Tibial nerve (tissue), 4 donors: ENCODE data around the gene SRSF4. TPM values are rescaled to one million over a fixed set of nuclear protein-coding genes. Genes with fewer than 3 reads are reported as not detected.
A peak's percentile ranks its signal among the peaks of the same experiment; 100 is the strongest.

Experiments
- DNase-seq, 2 donors: peaks; one replicate each; pipeline ENCODE4 v3.0.0-alpha.2; 2019; ENCODE audit warnings: low spot score in 2 of 2
- H3K27ac ChIP-seq, 4 donors: fragments of 200-600 bp; sonication (generic) in 3 of 4; one replicate each; pipeline ENCODE4 v1.5.1; 2017 to 2019; ENCODE audit warnings: mild to moderate bottlenecking in 1 of 4
- H3K27me3 ChIP-seq, 2 donors: fragments of 200-600 bp; sonication (generic) in 1 of 2; one replicate each; pipeline versions ENCODE4 v1.5.1 to v1.6.0; 2017 to 2019
- H3K36me3 ChIP-seq, 3 donors: fragments of 200-600 bp; sonication (generic); one replicate each; pipeline ENCODE4 v1.5.1; 2018 to 2019
- H3K4me1 ChIP-seq, 4 donors: fragments of 200-600 bp; sonication (generic) in 3 of 4; one replicate each; pipeline ENCODE4 v1.5.1; 2017 to 2019
- H3K4me3 ChIP-seq, 4 donors: fragments of 200-600 bp; sonication (generic) in 3 of 4; one replicate each; pipeline ENCODE4 v1.5.1; 2017 to 2019; ENCODE audit warnings: mild to moderate bottlenecking in 1 of 4, moderate library complexity in 1 of 4
- H3K9me3 ChIP-seq, 4 donors: fragments of 200-600 bp; sonication (generic) in 3 of 4; one replicate each; pipeline ENCODE4 v1.5.1; 2017 to 2019
- EP300 ChIP-seq, 2 donors: sonication (generic); formaldehyde crosslinking; IDR thresholded peaks; one replicate each; pipeline ENCODE4 v1.6.1; 2017; ENCODE audit warnings: antibody characterized with exemption in 2 of 2, mild to moderate bottlenecking in 1 of 2
- POLR2A ChIP-seq, 2 donors: fragments of 450-650 bp; IDR thresholded peaks; one replicate each; pipeline ENCODE4 v1.6.1; 2017; ENCODE audit warnings: antibody characterized with exemption in 2 of 2, mild to moderate bottlenecking in 2 of 2, moderate library complexity in 2 of 2
- WGBS, 2 donors: methylation state at CpG; one replicate each; pipeline ENCODE4 v1.1.5; 2018; 5-methylcytosine and 5-hydroxymethylcytosine counted together
- total RNA-seq, 4 donors: library from RNA; depleted of rRNA; stranded (reverse); fragments of >200 nt; gene quantifications; one replicate each; pipeline ENCODE4 v1.1.0, GENCODE V29; 2016
- TF ChIP-seq, protein P1 (sequence below), 5 experiments: fragments of 200-600 bp in 3 of 5; fragments of 450-650 bp in 2 of 5; sonication (generic) in 3 of 5; IDR thresholded peaks; one replicate each; pipeline ENCODE4 v1.5.1; 2016 to 2019; ENCODE audit warnings: antibody characterized with exemption in 5 of 5, mild to moderate bottlenecking in 3 of 5, moderate library complexity in 2 of 5

SRSF4 gene
- total RNA-seq, 4 donors from 2014 or later, result 63.4 to 75.9 (median 69.1) TPM

DNA sequence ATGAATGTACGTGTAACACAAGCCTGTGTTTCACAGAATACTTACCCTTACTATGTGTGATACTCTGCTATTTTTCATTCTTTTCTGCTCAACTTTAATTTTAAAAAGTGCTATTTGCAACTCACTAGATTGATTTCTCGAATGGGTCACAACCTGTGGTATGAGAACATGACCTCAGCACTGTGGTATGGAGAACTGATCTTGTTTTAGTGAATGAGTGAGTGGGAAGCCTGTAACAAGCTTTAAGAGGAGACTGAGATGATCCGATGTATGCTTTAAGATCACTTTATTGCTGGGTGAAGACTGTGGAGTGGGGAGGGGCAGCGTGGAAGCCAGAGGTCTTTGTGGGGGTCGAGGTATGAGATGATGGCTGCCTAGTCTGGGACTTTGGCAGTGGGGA, 27.5 kb upstream of the SRSF4 start:
- Histone ChIP-seq H3K36me3 (peaks cover 0 to 86% (median 0%) of the 10 kb centered on the region in 3 donors), H3K9me3 (no peaks in the 10 kb centered on the region), H3K27me3 (no peaks in the 10 kb centered on the region), H3K4me3 (no peak overlapping the region), H3K27ac (no peak overlapping the region), H3K4me1 (no peaks in the 10 kb centered on the region)
- no peak for DNase-seq
- WGBS, 2 donors, result 62 to 67% methylated on average over 5 of the region's 5 CpGs
- TF ChIP-seq POLR2A (IDR thresholded peaks at IDR 0.05) (no peak), EP300 (IDR thresholded peaks at IDR 0.05) (no peak)
- TF ChIP-seq, protein P1, sequence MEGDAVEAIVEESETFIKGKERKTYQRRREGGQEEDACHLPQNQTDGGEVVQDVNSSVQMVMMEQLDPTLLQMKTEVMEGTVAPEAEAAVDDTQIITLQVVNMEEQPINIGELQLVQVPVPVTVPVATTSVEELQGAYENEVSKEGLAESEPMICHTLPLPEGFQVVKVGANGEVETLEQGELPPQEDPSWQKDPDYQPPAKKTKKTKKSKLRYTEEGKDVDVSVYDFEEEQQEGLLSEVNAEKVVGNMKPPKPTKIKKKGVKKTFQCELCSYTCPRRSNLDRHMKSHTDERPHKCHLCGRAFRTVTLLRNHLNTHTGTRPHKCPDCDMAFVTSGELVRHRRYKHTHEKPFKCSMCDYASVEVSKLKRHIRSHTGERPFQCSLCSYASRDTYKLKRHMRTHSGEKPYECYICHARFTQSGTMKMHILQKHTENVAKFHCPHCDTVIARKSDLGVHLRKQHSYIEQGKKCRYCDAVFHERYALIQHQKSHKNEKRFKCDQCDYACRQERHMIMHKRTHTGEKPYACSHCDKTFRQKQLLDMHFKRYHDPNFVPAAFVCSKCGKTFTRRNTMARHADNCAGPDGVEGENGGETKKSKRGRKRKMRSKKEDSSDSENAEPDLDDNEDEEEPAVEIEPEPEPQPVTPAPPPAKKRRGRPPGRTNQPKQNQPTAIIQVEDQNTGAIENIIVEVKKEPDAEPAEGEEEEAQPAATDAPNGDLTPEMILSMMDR (IDR thresholded peaks at IDR 0.05), result no peak

DNA sequence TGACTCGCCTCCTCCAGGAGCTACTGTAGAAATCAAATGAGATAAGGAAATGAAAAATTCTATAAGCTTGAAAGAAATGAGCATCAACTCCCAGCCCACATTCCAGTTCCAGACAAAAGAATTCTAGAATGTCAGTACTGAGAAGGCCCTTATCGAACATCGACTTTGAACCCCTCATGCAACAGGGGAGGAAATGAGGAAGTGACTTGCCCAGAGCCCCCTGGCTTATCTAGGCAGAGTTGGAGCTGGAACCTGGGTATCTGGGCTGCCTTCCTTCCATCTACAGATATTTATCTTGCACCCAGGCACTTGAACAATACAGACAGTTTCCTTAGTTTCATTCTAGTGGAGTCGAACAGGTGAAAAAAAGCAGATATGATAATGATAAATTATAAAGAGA, 26.7 kb upstream of the SRSF4 start:
- H3K4me1 ChIP-seq, result no peaks in the 10 kb centered on the region
- 68 to 71% methylated on average over 4 of the region's 4 CpGs for WGBS, 2 donors
- no peak overlapping the region for H3K4me3 ChIP-seq
- TF ChIP-seq POLR2A (IDR thresholded peaks at IDR 0.05) (no peak), EP300 (IDR thresholded peaks at IDR 0.05) (no peak)
- TF ChIP-seq, protein P1 (IDR thresholded peaks at IDR 0.05), result no peak
- H3K9me3 ChIP-seq, result no peaks in the 10 kb centered on the region
- H3K36me3 ChIP-seq, result peaks cover 0 to 86% (median 0%) of the 10 kb centered on the region in 3 donors
- DNase-seq, result no peak
- H3K27ac ChIP-seq, result no peak overlapping the region
- H3K27me3 ChIP-seq, result no peaks in the 10 kb centered on the region

DNA sequence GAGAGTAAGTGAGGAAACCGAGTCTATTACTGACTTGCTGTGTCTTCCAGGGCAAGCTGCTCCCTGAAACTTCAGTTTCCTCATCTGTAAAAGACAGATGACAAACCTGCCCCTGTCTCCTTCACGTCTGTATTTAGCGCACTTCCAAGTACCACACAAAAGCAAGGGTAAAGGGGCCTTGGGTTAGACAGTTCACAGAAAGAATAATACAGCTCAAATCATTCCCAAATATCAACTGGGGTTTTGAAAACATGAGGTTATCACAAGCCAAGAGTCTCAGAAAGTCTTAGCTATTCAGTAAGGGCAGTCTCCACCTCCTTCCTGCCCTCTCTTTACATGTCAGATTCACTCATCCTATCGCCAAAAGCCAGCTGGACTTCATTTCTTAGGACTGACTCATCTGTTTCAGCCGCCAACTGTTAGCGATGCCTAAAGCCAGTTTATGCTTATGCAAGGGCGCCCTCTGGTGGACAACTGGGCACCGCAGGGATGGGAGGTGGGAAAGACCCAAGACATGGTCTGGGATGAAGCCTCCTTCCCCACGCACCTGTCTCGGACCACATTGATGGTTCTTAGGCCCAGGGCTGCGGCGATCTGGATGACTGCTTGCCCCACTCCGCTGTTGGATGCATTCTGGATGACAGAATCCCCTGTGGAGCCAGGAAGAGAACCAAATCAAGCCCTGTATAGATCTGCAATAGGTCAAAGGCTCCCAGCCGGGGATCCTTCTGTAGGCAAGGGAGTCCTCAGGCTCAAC, 21.1 kb upstream of the SRSF4 start:
- no peak overlapping the region for H3K4me3 ChIP-seq
- 20 to 29% methylated on average over 14 of the region's 14 CpGs for WGBS, 2 donors

DNA sequence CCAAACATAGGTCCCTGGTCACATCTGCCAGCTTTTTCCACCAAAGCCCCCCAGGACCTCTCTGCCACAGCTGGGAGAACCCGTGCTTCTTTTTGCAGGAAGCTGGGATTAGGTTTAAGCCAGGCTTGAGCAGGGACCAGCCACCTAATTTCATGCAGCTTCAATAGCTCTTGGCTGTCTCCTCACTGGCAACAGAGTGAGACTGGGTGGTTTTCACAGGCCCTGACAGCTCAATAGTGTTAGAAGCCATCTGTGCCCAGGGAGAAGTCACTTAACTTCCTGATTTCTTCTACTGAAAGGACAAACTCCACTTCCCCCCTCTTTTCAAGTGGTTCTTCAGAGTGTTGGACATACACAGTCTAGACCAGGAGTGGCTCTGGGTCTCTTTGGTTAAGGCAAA, 20.4 kb upstream of the SRSF4 start:
- no peak for DNase-seq
- TF ChIP-seq EP300 (IDR thresholded peaks at IDR 0.05), result no peak
- TF ChIP-seq, protein P1 (IDR thresholded peaks at IDR 0.05), result no peak
- TF ChIP-seq POLR2A (IDR thresholded peaks at IDR 0.05), result no peak
- peaks cover 0 to 82% (median 4%) of the 10 kb centered on the region in 3 donors for H3K36me3 ChIP-seq
- no peaks in the 10 kb centered on the region for H3K27me3 ChIP-seq
- H3K27ac ChIP-seq, result peak overlapping the region in 3 of 4 donors; percentile 7 to 81 (median 81)
- no peaks in the 10 kb centered on the region for H3K9me3 ChIP-seq
- 60 to 75% methylated on average over 1 of the region's 1 CpG for WGBS, 2 donors
- peaks cover 0 to 8% (median 8%) of the 10 kb centered on the region in 4 donors for H3K4me1 ChIP-seq
- no peak overlapping the region for H3K4me3 ChIP-seq

More for the DNA sequence above, 21.1 kb upstream of the SRSF4 start:
- peaks cover 0 to 8% (median 8%) of the 10 kb centered on the region in 4 donors for H3K4me1 ChIP-seq
- TF ChIP-seq POLR2A (IDR thresholded peaks at IDR 0.05), result no peak
- TF ChIP-seq EP300 (IDR thresholded peaks at IDR 0.05), result peak in 1 of 2 donors; percentile 81
- TF ChIP-seq, protein P1 (IDR thresholded peaks at IDR 0.05), result peak; percentile 85 to 95 (median 93)
- H3K36me3 ChIP-seq, result peaks cover 0 to 78% (median 4%) of the 10 kb centered on the region in 3 donors
- peak; percentile 96 to 99 for DNase-seq
- H3K9me3 ChIP-seq, result no peaks in the 10 kb centered on the region
- peak overlapping the region; percentile 7 to 81 (median 67) for H3K27ac ChIP-seq
- H3K27me3 ChIP-seq, result no peaks in the 10 kb centered on the region

- Histone ChIP-seq H3K4me3 (no peak overlapping the region), H3K36me3 (peaks cover 0 to 82% (median 4%) of the 10 kb centered on the region in 3 donors), H3K9me3 (no peaks in the 10 kb centered on the region), H3K27me3 (no peaks in the 10 kb centered on the region), H3K27ac (peak overlapping the region in 3 of 4 donors; percentile 7 to 81 (median 81)), H3K4me1 (peaks cover 0 to 8% (median 8%) of the 10 kb centered on the region in 4 donors)
- WGBS, 2 donors, result 85 to 89% methylated on average over 6 of the region's 6 CpGs
- TF ChIP-seq, protein P1 (IDR thresholded peaks at IDR 0.05), result no peak
- TF ChIP-seq EP300 (IDR thresholded peaks at IDR 0.05), result no peak
- TF ChIP-seq POLR2A (IDR thresholded peaks at IDR 0.05), result no peak
- DNase-seq, result no peak
These were observed 19.9 kb upstream of the SRSF4 start for GRCh38 chr1:29201595-29202051.
